Erythroblast (primary cell): Measurements from ENCODE around the gene ENPP1.

Experiments used
- GATA1 ChIP-seq: IDR thresholded peaks from 2 replicates; pipeline ENCODE4 v1.6.1; 2011; ENCODE audit warnings: low read depth, mild to moderate bottlenecking, control low read depth, low read length, moderate library complexity
- POLR2A ChIP-seq: IDR thresholded peaks from 2 replicates; pipeline ENCODE4 v1.6.1; 2011; ENCODE audit warnings: mild to moderate bottlenecking, low read length

- no peak for TF ChIP-seq POLR2A
- TF ChIP-seq GATA1: no peak
These were observed 18.6 kb upstream of the ENPP1 start for GRCh38 chr6:131789219-131789618.
